OCI-LY3 (cell line): ENCODE measurements around the gene PHF21B.

Experiments
- H2AFZ ChIP-seq: fragments of 200-600, 300-600 bp; shearing (Covaris generic); 2 replicates; pipeline ENCODE4 v1.6.0; 2014; ENCODE audit warnings: antibody characterized with exemption, low read depth, low read length
- H3K27ac ChIP-seq: fragments of 200-600, 300-600 bp; sonication (generic); 2 replicates; pipeline ENCODE4 v1.5.1; 2014; ENCODE audit warnings: mild to moderate bottlenecking, low read length, moderate library complexity, mixed read lengths
- H3K27me3 ChIP-seq: fragments of 200-600, 300-600 bp; sonication (generic); 2 replicates; pipeline ENCODE4 v1.6.1; 2014; ENCODE audit warnings: low read depth, low read length, mixed read lengths
- H3K36me3 ChIP-seq: fragments of 200-600, 300-600 bp; sonication (generic); replicated peaks from 2 replicates; pipeline ENCODE3; 2014; ENCODE audit warnings: low read depth, low read length, mixed read lengths
- H3K4me1 ChIP-seq: fragments of 300-600, 200-600 bp; sonication (generic); 2 replicates; pipeline ENCODE4 v1.6.1; 2014; ENCODE audit warnings: low read length, mixed read lengths
- H3K4me2 ChIP-seq: fragments of 200-600, 300-600 bp; sonication (generic); 2 replicates; pipeline ENCODE4 v1.6.1; 2014; ENCODE audit warnings: low read length, mixed read lengths
- H3K4me3 ChIP-seq: fragments of 300-600, 200-600 bp; sonication (generic); 2 replicates; pipeline ENCODE4 v1.5.1; 2014; ENCODE audit warnings: antibody characterized with exemption, mild to moderate bottlenecking, low read length, moderate library complexity
- H3K79me2 ChIP-seq: fragments of 300-600, 200-600 bp; shearing (Covaris generic); 2 replicates; pipeline ENCODE4 v1.6.1; 2014; ENCODE audit warnings: mild to moderate bottlenecking, low read length, mixed read lengths
- H3K9ac ChIP-seq: fragments of 300-600, 200-600 bp; shearing (Covaris generic); 2 replicates; pipeline ENCODE4 v1.6.0; 2014; ENCODE audit warnings: mild to moderate bottlenecking, low read length, moderate library complexity
- H3K9me3 ChIP-seq: fragments of 200-600, 300-600 bp; shearing (Covaris generic); 2 replicates; pipeline ENCODE4 v1.6.1; 2014; ENCODE audit warnings: low read length, mixed read lengths; ENCODE audit not compliant: insufficient read depth
- H4K20me1 ChIP-seq: fragments of 200-600, 300-600 bp; sonication (generic); 2 replicates; pipeline ENCODE4 v1.6.1; 2016; ENCODE audit warnings: low read length, mixed read lengths; ENCODE audit not compliant: insufficient read depth
- EZH2phosphoT487 ChIP-seq: fragments of 200-600 bp; shearing (Covaris generic); IDR thresholded peaks from 2 replicates; pipeline ENCODE4 v1.6.1; 2018; ENCODE audit warnings: antibody characterized with exemption, mixed run types, low read depth
- TF ChIP-seq, protein P1 (sequence below): fragments of 200-600, 300-600 bp; sonication (generic); IDR thresholded peaks from 2 replicates; pipeline ENCODE4 v1.5.1; 2014; ENCODE audit warnings: antibody characterized with exemption, low read length, low read depth

Gene PHF21B

DNA sequence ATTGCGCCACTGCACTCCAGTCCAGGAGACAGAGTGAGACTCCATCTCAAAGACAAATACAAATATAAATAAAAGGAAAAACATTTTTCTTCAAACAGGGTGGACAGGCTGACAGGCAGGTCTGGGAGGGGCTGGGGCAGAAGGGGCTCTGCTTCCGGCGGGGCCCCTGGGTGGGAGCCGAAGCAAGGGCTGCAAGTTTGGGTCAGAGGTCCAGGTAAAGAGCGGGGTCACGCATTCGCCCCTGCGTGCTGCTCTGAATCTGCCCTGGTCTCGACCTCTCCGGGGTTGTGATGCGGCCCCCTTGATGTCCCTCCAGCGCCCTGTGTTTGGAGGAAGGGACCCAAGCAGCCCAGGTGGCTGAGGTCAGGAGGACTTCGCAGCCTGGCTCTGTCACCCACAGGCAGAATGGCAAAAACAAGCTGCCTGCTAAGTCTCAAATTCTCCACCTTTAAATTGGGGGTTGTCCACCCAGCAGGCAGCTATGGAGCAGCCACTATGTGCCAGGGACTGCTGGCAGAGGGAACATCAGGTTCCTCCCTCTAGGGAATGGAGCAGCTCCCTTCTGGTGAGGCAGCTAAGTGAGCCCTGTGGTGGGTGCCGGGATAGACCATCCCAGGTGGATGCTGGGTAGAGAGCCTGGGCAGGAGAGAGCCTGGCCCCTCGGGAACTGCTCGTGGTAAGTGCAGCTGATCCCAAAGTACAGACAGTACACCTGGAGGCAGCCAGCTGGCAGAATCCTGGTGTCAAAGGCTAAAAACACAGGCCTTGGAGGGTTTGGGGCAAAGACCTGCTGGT is 10.3 kb upstream of the PHF21B start:
- no peaks in the 10 kb centered on the region for H3K9me3 ChIP-seq
- no peak overlapping the region for H2AFZ ChIP-seq
- TF ChIP-seq, protein P1, sequence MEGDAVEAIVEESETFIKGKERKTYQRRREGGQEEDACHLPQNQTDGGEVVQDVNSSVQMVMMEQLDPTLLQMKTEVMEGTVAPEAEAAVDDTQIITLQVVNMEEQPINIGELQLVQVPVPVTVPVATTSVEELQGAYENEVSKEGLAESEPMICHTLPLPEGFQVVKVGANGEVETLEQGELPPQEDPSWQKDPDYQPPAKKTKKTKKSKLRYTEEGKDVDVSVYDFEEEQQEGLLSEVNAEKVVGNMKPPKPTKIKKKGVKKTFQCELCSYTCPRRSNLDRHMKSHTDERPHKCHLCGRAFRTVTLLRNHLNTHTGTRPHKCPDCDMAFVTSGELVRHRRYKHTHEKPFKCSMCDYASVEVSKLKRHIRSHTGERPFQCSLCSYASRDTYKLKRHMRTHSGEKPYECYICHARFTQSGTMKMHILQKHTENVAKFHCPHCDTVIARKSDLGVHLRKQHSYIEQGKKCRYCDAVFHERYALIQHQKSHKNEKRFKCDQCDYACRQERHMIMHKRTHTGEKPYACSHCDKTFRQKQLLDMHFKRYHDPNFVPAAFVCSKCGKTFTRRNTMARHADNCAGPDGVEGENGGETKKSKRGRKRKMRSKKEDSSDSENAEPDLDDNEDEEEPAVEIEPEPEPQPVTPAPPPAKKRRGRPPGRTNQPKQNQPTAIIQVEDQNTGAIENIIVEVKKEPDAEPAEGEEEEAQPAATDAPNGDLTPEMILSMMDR, result no peak
- no peak for TF ChIP-seq EZH2phosphoT487
- no peaks in the 10 kb centered on the region for H3K79me2 ChIP-seq
- peaks cover 4% of the 10 kb centered on the region; the same call in 1 of the 2 replicates for H3K27me3 ChIP-seq
- no peaks in the 10 kb centered on the region for H4K20me1 ChIP-seq
- no peak overlapping the region for H3K9ac ChIP-seq
- no peak overlapping the region for H3K27ac ChIP-seq
- H3K36me3 ChIP-seq, result no peaks in the 10 kb centered on the region
- no peak overlapping the region for H3K4me3 ChIP-seq
- H3K4me1 ChIP-seq, result no peaks in the 10 kb centered on the region
- no peak overlapping the region for H3K4me2 ChIP-seq

DNA sequence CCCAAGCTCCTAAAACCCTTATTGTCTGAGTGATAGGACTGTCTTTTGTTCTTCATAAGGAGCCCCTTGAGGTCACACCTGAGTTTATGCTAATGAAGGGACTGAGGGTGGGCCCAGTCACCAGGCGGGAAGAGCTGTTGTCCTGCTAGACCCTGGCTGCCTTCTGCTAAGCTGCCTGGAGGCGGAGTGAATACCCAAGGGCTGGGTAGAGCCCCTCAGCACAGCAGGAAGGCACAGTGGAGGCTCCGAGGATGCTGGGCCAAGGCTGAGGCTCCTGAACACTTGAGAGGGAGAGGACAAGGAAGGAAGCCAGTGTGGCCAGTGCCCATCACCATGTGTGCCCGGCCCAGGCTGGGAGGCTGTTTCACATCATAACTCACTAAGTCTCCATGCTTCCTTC is 4.8 kb upstream of the PHF21B start:
- Histone ChIP-seq H2AFZ (no peak overlapping the region), H3K36me3 (no peaks in the 10 kb centered on the region), H3K4me2 (no peak overlapping the region), H3K9me3 (no peaks in the 10 kb centered on the region), H3K27me3 (no peaks in the 10 kb centered on the region), H3K27ac (no peak overlapping the region), H4K20me1 (no peaks in the 10 kb centered on the region), H3K4me3 (no peak overlapping the region), H3K9ac (no peak overlapping the region), H3K4me1 (peaks cover 4% of the 10 kb centered on the region), H3K79me2 (no peaks in the 10 kb centered on the region; the same call in 1 of the 2 replicates)
- TF ChIP-seq, protein P1, result no peak
- TF ChIP-seq EZH2phosphoT487, result no peak

DNA sequence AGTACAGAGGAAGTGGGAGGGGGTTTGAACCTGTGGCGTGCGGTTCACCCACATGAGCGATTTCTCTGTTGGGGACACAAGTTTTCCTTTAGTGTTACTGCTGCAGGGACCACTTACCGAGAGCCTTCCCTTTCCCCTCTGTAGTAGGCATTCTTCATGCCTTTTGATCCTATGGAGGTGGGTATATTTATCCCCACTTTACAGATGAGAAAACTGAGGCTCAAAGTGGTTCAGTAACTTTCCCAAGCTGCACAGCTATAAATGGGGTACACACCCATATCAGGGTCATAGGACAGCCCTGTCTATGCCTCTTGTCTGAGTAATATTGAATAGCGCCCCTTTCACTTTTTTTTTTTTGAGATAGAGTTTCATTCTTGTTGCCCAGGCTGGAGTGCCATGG is 3.3 kb upstream of the PHF21B start:
- H4K20me1 ChIP-seq, result no peaks in the 10 kb centered on the region
- H3K4me2 ChIP-seq, result no peak overlapping the region
- no peak for TF ChIP-seq EZH2phosphoT487
- TF ChIP-seq, protein P1, result no peak
- no peak overlapping the region for H3K27ac ChIP-seq
- H3K4me3 ChIP-seq, result no peak overlapping the region
- H3K9ac ChIP-seq, result no peak overlapping the region
- no peaks in the 10 kb centered on the region for H3K36me3 ChIP-seq
- no peaks in the 10 kb centered on the region for H3K27me3 ChIP-seq
- H3K79me2 ChIP-seq, result peaks cover 14% of the 10 kb centered on the region
- H3K9me3 ChIP-seq, result no peaks in the 10 kb centered on the region
- H3K4me1 ChIP-seq, result peaks cover 4% of the 10 kb centered on the region
- H2AFZ ChIP-seq, result no peak overlapping the region

DNA sequence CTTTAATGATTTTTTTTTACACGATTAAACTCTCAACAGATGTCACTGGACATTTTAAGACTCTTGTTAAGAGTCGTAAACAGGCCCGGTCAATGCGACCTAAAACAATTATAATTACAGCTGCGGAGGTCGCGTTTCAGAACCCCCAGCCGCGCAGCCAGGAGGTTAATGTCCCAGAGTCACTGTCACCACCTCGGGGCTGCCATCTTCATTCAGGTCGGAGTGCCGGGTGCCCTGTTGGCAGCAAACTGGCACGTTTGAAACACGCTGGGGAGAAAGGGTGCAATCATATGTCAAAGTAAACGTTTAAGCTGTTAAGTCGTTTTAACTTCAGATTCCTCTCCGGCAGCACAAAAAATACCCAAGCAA is 711 bp upstream of the PHF21B start:
- Histone ChIP-seq H3K36me3 (no peaks in the 10 kb centered on the region), H3K79me2 (peaks cover 36% of the 10 kb centered on the region), H4K20me1 (peaks cover 9% of the 10 kb centered on the region; the same call in 1 of the 2 replicates), H3K4me1 (peaks cover 4% of the 10 kb centered on the region), H3K27ac (no peak overlapping the region), H3K9me3 (no peaks in the 10 kb centered on the region), H3K4me3 (peak overlapping the region; percentile 94), H3K27me3 (no peaks in the 10 kb centered on the region), H2AFZ (no peak overlapping the region; the same call in 1 of the 2 replicates), H3K4me2 (peak overlapping the region; percentile 62), H3K9ac (peak overlapping the region; percentile 67)
- TF ChIP-seq, protein P1, result no peak
- no peak for TF ChIP-seq EZH2phosphoT487
